OCI-LY7 (cell line): ENCODE measurements around the gene EML3. TPM values are rescaled to one million over a fixed set of nuclear protein-coding genes. Genes with fewer than 3 reads are reported as not detected.

ENCODE experiments used
- BruUV-seq: library from RNA; stranded (reverse); fragments of 400-500 nt; replicated peaks from 2 replicates; lab custom pipeline; 2021; lab: Mats Ljungman, UMichigan
- CTCF ChIA-PET: fragments of 300-600 bp; sonication (Branson Sonifier 250); formaldehyde crosslinking; loops from one replicate; lab custom pipeline; 2022; ENCODE audit warnings: antibody characterized with exemption; ENCODE audit not compliant: unreplicated experiment; lab: Charles Lee
- POLR2A ChIA-PET: fragments of 300-600 bp; sonication (Branson Sonifier 250); formaldehyde crosslinking; loops from one replicate; lab custom pipeline; 2022; ENCODE audit warnings: antibody characterized with exemption; lab: Charles Lee
- DNase-seq: peaks from one replicate; pipeline ENCODE4 v3.0.0-alpha.2; 2015; ENCODE audit warnings: low spot score
- H2AFZ ChIP-seq: fragments of 200-600 bp; sonication (generic), shearing (Covaris generic); 2 replicates; pipeline ENCODE4 v1.6.1; 2014; ENCODE audit warnings: mild to moderate bottlenecking, antibody characterized with exemption, low read length, moderate library complexity
- H3K27ac ChIP-seq: fragments of 200-600 bp; sonication (generic); 2 replicates; pipeline ENCODE4 v1.5.1; 2014; ENCODE audit warnings: mixed run types, low read depth, mild to moderate bottlenecking, moderate library complexity, low read length, inconsistent platforms; ENCODE audit not compliant: poor library complexity, severe bottlenecking
- H3K36me3 ChIP-seq: fragments of 200-600 bp; sonication (generic); 2 replicates; pipeline ENCODE4 v1.6.1; 2014; ENCODE audit warnings: mild to moderate bottlenecking, antibody characterized with exemption, low read length, moderate library complexity, mixed read lengths; ENCODE audit not compliant: insufficient read depth
- H3K4me1 ChIP-seq: fragments of 200-600 bp; sonication (generic); 2 replicates; pipeline ENCODE4 v1.5.1; 2014; ENCODE audit warnings: mild to moderate bottlenecking, low read length; ENCODE audit not compliant: insufficient read depth, poor library complexity, severe bottlenecking
- H3K4me2 ChIP-seq: fragments of 200-600 bp; sonication (generic); 2 replicates; pipeline ENCODE4 v1.6.1; 2014; ENCODE audit warnings: mild to moderate bottlenecking, low read length
- H3K4me3 ChIP-seq: fragments of 200-600 bp; sonication (generic); 2 replicates; pipeline ENCODE4 v1.5.1; 2014; ENCODE audit warnings: mild to moderate bottlenecking, low read depth, low read length; ENCODE audit not compliant: poor library complexity, severe bottlenecking
- H3K79me2 ChIP-seq: fragments of 200-600 bp; sonication (generic); 2 replicates; pipeline ENCODE4 v1.6.1; 2016; ENCODE audit warnings: low read depth, mild to moderate bottlenecking, low read length, moderate library complexity, mixed read lengths; ENCODE audit not compliant: insufficient read depth
- H3K9me2 ChIP-seq: fragments of 200-600 bp; sonication (generic); 2 replicates; pipeline ENCODE4 v1.6.1; 2016; ENCODE audit warnings: mild to moderate bottlenecking, low read length, mixed read lengths; ENCODE audit not compliant: insufficient read depth
- H3K9me3 ChIP-seq: fragments of 200-600 bp; sonication (generic); 2 replicates; pipeline ENCODE4 v1.6.1; 2014; ENCODE audit warnings: mild to moderate bottlenecking, mixed run types, low read length, mixed read lengths
- H4K20me1 ChIP-seq: fragments of 200-600 bp; sonication (generic); 2 replicates; pipeline ENCODE4 v1.6.1; 2014; ENCODE audit warnings: mild to moderate bottlenecking, antibody characterized with exemption, low read length, moderate library complexity, mixed read lengths; ENCODE audit not compliant: insufficient read depth
- EZH2phosphoT487 ChIP-seq: fragments of 200-600 bp; sonication (generic); IDR thresholded peaks from 2 replicates; pipeline ENCODE4 v1.6.1; 2018; ENCODE audit warnings: low read depth, borderline replicate concordance, mild to moderate bottlenecking, mixed run types, antibody characterized with exemption, low read length, moderate library complexity, mixed read lengths
- intact Hi-C: fragments of 100-400 bp; cut with micrococcal nuclease; formaldehyde crosslinking; loops from one replicate; pipeline ENCODE4 v1.10.0; 2022; ENCODE audit not compliant: unreplicated experiment
- total RNA-seq, 2 experiments: library from RNA; depleted of rRNA in 1 of 2; stranded (reverse); fragments of >200 nt in 1 of 2; shearing (Covaris generic) in 1 of 2; gene quantifications; 2 replicates each; pipeline ENCODE4 v1.2.3, GENCODE V29; 2014 to 2022
- TF ChIP-seq, protein P1 (sequence below): fragments of 200-600 bp; sonication (generic); conservative IDR thresholded peaks from 2 replicates; pipeline ENCODE4 v1.5.1; 2014; ENCODE audit warnings: mild to moderate bottlenecking, antibody characterized with exemption, low read length, moderate library complexity, mixed read lengths

The EML3 gene
- total RNA-seq, 2 experiments from 2014 or later = 52.8 to 81.6 TPM

DNA sequence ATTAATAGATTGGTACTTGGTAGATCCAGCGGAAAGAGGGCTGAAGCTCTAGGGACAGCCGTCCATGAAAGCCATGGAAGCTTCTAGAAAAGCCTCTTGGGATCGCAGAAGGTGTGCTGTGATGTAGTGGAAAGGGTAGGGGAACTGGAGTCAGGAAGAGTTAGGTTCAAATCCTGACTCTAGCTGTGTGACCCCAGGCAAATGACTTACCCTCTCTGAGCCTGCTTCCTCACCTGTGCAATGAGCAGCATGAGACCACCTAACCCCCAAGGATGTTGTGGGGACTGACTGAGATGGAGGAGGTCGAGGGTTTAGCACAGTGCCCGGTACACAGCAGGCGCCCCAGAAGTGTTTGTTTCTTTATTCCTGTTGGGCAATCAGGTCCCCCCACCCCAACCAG, 2.2 kb downstream of the EML3 start:
- H3K27ac ChIP-seq = no peak overlapping the region
- intact Hi-C loops = no loop called here
- no peak overlapping the region for H2AFZ ChIP-seq
- no TSS peak for BruUV-seq
- peaks cover 5% of the 10 kb centered on the region; the same call in 1 of the 2 replicates for H3K79me2 ChIP-seq
- H3K9me3 ChIP-seq = no peaks in the 10 kb centered on the region
- no peaks in the 10 kb centered on the region for H4K20me1 ChIP-seq
- TF ChIP-seq, protein P1, sequence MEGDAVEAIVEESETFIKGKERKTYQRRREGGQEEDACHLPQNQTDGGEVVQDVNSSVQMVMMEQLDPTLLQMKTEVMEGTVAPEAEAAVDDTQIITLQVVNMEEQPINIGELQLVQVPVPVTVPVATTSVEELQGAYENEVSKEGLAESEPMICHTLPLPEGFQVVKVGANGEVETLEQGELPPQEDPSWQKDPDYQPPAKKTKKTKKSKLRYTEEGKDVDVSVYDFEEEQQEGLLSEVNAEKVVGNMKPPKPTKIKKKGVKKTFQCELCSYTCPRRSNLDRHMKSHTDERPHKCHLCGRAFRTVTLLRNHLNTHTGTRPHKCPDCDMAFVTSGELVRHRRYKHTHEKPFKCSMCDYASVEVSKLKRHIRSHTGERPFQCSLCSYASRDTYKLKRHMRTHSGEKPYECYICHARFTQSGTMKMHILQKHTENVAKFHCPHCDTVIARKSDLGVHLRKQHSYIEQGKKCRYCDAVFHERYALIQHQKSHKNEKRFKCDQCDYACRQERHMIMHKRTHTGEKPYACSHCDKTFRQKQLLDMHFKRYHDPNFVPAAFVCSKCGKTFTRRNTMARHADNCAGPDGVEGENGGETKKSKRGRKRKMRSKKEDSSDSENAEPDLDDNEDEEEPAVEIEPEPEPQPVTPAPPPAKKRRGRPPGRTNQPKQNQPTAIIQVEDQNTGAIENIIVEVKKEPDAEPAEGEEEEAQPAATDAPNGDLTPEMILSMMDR = no peak
- TF ChIP-seq EZH2phosphoT487 = no peak
- peaks cover 23% of the 10 kb centered on the region for H3K36me3 ChIP-seq
- H3K4me3 ChIP-seq = no peak overlapping the region
- POLR2A ChIA-PET = interaction anchor here (0.6 to 1.2 kb wide), 2 partner anchors 11 to 28 kb away, joined by 3 to 5 read pairs; partner anchors contain the start of gene B3GAT3
- no peak for DNase-seq
- H3K4me1 ChIP-seq = peaks cover 37% of the 10 kb centered on the region
- H3K9me2 ChIP-seq = no peaks in the 10 kb centered on the region
- CTCF ChIA-PET = interaction anchor here (1.0 kb wide), 1 partner anchor 9 kb away, joined by 4 read pairs; the partner anchor contains the start of gene MTA2
- H3K4me2 ChIP-seq = peak overlapping the region; percentile 86; the same call in 1 of the 2 replicates

- peaks cover 5% of the 10 kb centered on the region; the same call in 1 of the 2 replicates for H3K79me2 ChIP-seq
- intact Hi-C loops = no loop called here
These were observed 3.8 kb downstream of the EML3 start for GRCh38 chr11:62608776-62609175.

More at GRCh38 chr11:62608776-62609175, 3.8 kb downstream of the EML3 start:
- Histone ChIP-seq H3K36me3 (peaks cover 35% of the 10 kb centered on the region), H3K4me1 (peaks cover 37% of the 10 kb centered on the region), H3K27ac (no peak overlapping the region), H3K4me3 (no peak overlapping the region), H3K9me2 (no peaks in the 10 kb centered on the region), H4K20me1 (no peaks in the 10 kb centered on the region), H3K9me3 (no peaks in the 10 kb centered on the region), H2AFZ (no peak overlapping the region), H3K4me2 (no peak overlapping the region)
- CTCF ChIA-PET = no interaction called here
- no peak for DNase-seq
- BruUV-seq = no TSS peak
- TF ChIP-seq, protein P1 = no peak
- TF ChIP-seq EZH2phosphoT487 = no peak
- POLR2A ChIA-PET = interaction anchor here (1.2 kb wide), 1 partner anchor 18 kb away, joined by 5 read pairs; the partner anchor contains the start of gene TUT1
